Skin of body (tissue), 2 donors: ENCODE measurements around the gene SMIM33. TPM values are rescaled to one million over a fixed set of nuclear protein-coding genes. Genes with fewer than 3 reads are reported as not detected.
"Not testable (repeated sequence)": the region's sequence is repeated elsewhere in the genome, so short reads cannot be mapped to it uniquely, and the experiment has no call there.

Source experiments
- DNase-seq: peaks from one replicate; lab custom pipeline; 2025; lab: John Stamatoyannopoulos, UW
- total RNA-seq: library from RNA; depleted of rRNA; stranded (reverse); fragments of >200 nt; gene quantifications from one replicate; pipeline ENCODE4 v1.2.3, GENCODE V29; 2014

The SMIM33 gene
- total RNA-seq, 1 donor from 2014 or later: not detected

DNA sequence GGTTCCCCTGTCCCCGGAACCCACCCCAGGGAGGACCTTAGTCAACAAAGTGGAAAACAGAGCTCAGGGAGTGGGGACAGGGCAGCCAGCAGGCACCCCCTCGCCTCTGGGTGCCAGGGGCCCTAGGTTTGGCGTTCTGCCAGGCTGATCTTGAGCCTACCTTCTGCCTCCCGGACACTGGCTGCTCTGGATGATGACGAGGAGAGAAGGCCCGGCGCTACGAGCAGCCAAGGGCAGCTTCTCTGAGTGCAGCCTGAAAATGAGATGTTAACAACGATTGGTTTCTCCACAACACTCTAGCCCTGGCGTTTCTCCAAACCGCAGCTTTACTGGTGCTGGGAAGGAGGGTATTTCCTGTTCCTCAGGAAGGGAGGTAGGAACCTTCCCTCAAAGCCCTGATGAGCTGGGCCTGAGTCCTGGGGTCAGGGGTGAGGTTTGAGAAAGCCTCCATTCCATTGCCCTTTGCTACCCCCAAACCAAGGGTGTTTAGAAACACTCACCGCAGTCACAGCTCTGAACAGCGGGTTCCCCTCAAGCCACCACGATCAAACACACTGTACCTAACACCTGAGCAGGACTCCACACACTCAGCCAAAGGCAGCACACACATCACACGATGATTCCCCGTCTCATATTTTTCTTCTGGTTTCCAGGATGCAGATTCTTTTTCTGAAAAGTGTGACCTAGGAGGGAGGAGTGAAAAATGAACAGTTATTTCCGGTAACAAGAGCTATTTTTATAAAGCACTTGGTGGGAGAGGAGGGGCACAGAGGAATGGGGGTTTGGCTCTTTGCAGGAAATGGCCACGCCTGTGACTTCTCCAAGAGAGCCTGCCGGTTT, 11.5 kb downstream of the SMIM33 start, which contains the start of gene STING1:
Gene STING1, minus strand, starts transcription at position 709 of the 840 bp plus-strand sequence. CDS start 1,054 bp downstream, outside the sequence.
- DNase-seq: peak; percentile 83

DNA sequence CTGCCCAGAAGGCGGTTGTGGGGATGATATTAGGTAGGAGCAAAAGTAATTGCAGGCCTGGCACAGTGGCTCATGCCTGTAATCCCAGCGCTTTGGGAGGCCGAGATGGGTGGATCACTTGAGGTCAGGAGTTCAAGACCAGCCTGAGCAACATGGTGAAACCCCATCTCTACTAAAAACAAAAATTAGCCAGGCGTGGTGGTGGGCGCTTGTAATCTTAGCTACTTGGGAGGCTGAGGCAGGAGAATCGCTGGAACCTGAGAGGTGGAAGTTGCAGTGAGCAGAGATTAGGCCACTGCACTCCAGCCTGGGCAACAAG, 12.0 kb downstream of the SMIM33 start:
- DNase-seq: not testable (repeated sequence)

DNA sequence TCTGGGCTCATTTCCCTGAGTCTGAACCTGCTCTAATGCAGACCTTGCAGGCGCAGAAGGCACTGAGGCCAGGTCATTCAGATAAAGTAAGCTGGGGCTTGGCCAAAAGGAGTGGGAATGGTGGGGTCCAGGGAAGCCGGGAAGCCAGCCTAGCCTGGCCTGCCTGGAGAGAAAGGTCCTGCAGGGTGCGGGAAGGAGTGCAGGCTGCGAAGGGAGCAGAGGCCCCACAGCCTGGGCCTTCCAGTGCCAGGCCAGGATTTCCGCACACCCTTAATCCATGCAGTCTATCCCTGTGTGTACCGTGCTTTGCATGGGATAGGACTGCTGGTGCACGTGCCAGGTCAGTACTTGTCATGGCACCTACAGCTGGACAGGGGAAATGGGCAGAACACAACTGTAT, 15.4 kb downstream of the SMIM33 start:
- no peak for DNase-seq

DNA sequence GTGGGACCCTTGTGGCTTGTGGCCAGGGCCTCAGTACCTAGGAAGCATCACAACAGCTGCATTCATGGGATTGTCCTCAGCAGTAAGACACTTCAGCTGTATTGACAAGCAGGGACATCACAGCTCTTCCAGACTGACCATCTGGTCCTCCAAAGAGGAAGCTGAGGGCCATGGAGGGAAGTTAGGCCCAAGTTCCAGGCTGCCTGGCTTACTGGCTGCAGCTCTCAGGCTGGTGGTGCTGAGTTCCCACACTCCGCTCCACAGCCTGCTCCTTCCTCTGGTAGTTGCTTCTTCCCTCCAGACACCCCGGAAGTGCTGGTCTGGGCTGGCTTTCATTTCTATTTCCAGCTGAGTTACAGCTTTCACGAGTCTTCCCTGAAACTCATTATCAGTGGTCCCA, 17.5 kb downstream of the SMIM33 start:
- no peak for DNase-seq

DNA sequence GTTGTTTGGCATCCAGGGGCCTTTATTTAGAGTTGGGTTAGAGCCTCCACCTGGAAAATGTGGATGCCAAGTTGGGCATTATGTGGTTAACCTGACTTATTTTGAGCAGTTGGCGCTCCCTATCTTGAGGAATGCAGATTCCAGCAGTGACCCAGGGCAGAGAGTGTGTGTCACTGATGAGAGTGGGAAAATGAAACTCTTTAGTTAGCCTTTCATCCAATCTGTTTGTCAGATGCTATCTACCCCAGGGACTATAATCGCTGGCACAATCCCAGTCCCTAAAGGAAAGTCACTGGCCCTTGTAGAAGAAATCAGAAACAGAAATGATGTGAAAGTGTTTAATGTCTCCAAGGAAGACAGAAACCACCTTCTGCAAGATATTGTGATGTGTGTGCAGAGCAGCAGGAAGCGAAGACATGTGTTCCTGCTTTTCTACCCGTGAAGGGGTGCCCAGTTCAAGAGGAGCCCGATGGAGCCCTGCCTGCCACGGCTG, 21.9 kb downstream of the SMIM33 start:
- peak; percentile 35 for DNase-seq

DNA sequence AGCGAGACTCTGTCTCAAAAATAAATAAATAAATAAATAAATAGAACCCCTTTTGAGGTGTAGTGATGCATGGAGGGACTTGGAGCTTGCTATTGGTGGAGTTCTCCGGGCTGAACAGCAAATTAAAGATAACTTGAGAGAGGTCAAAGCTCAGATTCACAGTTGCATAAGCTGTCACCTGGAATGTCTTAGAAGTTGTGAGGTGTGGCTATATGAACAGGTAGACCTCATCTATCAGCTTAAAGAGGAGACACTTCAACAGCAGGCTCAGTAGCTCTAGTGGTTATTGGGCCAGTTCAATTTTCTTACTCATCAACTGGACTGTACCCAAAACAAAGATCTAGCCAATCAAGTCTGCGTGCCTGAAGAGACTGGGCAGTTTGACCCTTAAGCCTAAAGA, 23.5 kb downstream of the SMIM33 start:
- no peak for DNase-seq

DNA sequence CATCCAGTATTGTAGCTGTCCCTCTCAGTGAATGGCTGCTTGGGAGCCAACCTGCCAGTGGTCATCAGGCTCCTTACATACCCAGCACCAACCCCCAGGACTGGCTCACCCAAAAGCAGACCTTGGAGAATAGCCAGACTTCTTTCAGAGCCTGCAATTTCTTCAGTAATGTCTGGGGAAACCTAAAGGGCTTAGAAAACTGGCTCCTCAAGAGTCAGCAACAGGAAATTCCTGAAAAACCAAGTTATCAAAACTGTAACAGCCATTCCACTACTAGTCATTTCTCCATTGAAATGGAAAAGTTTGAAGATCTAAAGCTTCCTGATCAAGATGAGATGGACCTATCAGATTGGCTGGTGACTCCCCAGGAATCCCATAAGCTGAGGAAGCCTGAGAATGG, 24.0 kb downstream of the SMIM33 start:
- no peak for DNase-seq

DNA sequence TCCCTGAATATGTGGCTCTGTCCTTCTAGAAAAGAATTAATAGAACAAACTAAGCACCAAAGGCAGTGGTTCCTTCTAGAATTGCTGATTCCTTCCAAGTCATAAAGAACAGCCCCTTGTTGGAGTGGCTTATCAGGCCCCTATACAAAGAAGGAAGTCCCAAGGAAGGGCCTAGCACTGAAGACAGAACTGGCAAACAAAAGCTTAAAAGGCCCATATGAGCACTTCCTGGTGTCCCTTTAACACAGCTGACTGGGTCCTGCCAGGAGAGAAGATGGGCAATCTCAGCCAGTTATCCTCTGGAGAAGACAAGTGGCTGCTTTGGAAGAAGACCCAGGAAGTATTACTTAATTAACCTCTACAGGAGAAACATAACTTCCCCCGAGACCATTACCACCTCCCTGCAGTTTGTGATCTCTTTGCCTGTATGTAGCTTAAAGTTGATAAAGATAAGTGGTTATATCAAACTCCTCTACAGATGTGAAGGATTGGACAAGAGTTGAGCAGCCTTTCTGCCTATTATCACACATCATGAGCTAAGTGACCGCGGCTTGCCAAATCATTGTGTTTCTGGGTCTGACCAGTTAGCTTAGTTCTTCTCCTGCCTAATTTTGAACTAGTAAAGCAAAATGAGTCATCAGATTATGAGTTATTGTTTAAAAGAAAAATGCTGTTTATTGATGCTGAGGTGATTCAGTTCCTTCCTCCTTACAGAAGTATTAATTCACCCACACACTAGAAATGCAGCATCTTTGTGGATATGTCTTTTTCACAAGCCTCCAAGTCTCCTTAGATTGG, 25.0 kb downstream of the SMIM33 start:
- no peak for DNase-seq

DNA sequence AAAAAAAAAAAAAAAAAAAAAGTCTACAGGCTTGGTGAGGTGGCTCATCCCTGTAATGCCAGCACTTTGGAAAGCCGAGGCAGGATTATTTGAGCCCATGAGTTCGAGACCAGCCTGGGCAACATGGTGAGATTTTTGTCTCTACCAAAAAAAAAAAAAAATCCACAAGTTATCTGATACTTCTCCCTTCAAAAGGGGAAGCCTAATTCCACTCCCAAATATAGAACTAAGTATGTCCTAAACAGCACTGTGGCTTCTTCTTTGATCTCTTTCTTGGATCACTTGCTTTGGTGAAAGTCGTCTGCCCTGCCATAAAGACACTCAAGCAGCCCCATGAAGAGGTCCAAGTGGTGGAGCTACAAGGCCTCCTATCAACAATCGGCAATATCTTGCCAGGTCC, 30.6 kb downstream of the SMIM33 start:
- no peak for DNase-seq

DNA sequence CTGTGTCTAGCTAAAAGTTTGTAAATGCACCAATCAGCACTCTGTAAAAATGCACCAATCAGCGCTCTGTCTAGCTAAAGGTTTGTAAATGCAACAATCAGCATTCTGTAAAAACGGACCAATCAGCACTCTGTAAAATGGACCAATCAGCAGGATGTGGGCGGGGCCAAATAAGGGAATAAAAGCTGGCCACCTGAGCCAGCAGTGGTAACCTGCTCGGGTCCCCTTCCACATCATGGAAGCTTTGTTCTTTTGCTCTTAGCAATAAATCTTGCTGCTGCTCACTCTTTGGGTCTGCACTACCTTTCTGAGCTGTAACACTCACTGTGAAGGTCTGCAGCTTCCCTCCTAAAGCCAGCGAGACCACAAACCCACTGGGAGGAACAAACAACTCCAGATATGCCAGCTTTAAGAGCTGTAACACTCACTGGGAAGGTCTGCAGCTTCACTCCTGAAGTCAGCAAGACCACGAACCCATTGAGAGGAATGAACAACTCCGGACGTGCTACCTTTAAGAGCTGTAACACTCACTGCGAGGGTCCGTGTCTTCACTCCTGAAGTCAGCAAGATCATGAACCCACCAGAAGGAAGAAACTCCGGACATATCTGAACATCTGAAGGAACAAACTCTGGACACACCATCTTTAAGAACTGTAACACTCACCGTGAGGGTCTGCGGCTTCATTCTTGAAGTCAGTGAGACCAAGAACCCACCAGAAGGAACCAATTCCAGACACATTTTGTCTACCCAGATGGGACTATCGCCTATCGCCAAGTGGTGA, 32.4 kb downstream of the SMIM33 start:
- DNase-seq: not testable (repeated sequence)

DNA sequence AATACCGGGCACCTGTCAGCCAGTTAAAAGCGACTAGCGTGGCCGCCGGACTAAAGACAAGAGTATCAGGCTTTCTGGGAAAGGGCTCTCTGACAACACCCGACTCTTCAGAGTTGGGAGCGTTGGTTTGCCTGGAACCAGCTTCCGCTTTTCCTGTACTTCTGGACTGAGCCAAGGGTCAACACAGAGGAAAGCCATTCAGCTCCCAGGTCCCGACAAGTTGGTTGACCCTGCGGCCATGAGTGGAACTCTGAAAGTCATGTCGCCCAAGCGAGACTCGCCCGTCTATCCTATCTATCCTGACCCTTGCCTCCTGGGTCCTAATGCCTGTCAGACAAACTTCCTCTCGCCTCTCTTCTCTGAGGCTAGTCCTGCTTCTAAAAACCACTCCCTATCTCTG, 33.1 kb downstream of the SMIM33 start:
- DNase-seq: not testable (repeated sequence)

DNA sequence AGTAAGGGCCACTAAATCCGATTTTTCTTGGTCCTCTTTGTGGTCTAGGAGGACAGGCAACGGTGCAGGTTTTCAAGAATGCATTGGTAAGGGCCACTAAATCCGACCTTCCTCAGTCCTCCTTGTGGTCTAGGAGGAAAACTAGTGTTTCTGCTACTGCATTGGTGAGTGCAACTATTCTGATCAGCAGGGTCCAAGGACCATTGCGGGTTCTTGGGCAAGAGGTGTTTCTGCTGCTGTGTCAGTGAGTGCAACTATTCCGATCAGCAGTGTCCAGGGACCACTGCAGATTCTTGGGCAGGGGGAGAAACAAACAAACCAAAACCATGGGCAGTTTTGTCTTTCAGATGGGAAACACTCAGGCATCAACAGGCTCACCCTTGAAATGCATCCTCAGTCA, 33.9 kb downstream of the SMIM33 start:
- not testable (repeated sequence) for DNase-seq

DNA sequence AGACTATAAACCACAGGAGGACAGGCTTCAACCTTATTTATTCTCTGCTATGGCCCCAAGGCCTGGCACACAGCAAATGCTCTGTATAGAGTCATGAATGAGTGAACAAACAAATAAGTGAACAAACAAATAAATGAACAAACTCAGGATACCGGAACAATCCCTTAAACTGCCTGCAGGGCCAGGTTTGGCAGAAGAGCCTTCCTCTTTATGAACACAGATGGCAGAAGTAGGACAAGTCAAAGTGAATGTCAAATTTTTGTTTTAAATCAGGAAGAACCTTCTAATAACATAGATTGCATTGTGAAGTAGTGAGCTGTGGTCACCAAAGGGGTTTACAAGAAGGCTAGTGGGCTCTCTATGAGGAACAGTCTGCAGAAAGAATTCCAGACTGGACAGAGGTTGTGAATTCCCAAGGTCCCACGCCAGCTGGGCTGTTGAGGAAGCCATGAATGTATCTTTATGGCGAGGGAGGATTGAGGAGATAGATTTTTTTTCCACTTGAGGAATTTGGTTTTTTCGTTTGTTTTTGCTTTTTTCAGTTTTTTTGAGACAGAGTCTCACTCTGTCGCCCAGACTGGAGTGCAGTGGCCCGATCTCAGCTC, 42.1 kb downstream of the SMIM33 start:
- no peak for DNase-seq

DNA sequence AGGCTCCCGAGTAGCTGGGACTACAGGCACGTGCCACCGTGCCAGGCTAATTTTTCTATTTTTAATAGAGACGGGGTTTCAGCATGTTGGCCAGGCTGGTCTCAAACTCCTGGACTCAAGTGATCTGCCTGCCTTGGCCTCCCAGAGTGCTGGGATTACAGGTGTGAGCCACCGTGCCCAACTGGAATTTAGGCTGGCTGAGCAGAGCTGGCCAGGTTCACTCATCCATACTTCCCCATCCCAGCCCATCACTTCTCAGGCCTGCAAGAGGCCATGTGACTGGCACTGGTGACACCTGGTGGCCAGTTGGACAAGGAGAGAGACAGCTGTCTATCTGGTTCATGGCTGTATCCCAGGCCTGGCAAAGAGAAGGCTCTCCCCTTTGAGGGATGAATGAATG, 42.6 kb downstream of the SMIM33 start:
- DNase-seq: peak; percentile 50

DNA sequence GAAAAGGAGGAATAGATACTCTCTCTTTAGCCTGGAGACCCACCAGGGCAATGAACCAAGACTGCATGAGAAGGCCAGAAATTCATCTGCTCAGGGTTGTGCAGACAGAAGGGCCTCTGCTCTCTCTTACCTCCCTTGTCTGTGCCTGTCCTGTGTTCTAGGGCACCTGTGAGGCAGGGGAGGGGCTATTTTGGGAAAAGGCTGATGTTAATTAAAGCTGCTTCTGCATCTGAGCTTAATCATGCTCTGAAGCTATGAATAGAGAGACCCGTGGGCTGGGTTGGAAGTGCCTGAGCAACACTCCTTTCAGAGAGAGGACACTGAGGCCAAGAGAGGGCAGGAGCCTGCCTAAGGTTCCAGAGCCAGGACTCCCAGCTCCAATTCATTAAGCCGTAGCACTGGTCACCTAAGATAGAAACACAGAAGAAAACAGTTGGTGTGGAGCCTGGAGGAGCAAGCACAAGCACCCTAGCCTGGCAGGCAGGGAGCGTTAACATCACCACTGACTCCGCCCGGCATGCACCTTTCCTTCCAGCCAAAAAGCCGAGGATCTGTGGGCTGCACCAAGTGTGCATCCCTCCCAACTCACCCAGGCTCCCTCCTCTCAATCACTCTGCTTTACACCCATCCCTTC, 43.2 kb downstream of the SMIM33 start:
- DNase-seq: no peak

DNA sequence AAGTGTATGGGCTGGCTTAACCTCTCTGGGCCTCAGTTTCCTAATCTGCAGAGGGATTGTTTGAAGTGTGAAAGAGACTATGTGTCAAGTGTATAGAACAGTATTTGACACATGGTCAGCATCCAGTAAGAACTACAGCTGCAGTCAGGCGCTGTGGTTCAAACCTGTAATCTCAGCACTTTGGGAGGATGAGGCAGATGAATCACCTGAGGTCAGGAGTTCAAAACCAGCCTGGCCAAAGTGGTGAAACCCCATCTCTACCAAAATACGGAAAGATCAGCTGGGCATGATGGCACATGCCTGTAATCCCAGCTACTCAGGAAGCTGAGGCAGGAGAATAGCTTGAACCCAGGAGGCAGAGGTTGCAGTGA, 43.7 kb downstream of the SMIM33 start:
- no peak for DNase-seq

DNA sequence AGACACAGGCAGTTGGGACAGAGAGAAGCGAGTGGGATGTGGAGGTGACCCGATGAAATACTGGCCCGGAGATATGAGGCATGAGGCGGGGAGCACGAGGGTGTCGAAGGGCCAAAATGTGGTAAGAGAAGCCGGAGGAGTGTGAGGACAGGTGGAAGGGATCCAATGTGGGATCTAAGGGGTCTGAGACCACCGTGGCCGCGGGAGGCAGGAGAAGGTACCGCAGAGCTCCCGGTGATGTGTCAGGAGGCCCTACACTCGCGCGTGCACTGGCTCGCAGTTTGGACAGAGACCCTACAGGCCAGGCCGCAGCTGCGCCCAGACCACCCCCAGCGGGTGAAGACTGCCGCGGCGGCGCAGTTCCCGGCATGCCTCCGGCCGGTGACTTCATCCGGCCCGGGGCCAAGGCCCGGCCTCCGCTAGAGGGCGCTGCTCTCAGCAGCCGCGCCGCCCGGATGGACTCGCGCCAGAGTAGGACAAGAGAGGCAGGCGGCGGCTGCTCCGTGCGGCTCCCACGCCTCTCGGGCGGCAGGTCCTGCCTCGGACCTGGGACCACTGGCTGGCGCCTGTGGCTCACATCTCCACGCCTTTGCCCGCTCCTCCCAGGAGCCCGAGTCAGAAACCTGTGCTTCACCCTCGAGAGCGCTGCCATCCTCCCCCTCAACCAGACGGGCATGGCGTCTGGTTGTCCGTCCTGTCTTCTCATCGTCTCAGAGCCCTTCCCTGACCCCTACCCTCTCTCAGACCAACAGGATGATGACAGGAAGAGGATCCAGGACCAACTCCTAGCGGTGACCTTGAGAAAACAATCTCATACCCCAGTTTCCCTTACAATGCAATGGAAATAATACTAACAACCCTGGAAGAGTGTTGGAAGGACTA, 47.1 kb downstream of the SMIM33 start:
- DNase-seq: peak; percentile 73
